ENCODE results near the gene SOBP. TPM values are rescaled to one million over a fixed set of nuclear protein-coding genes. Genes with fewer than 3 reads are reported as not detected.

The SOBP gene
- total RNA-seq, 1 experiment from 2014 or later = 1.4 TPM

- H3K27me3 ChIP-seq (replicated peaks) = no peaks in the 10 kb centered on the region
- no peak overlapping the region for H3K27ac ChIP-seq
- H3K9me3 ChIP-seq (replicated peaks) = no peaks in the 10 kb centered on the region
- no peak overlapping the region for H3K4me3 ChIP-seq
- DNase-seq (ENCODE audit: low read depth in 1 of 2, low spot score in 2 of 2) = no peak
- peaks cover 8% of the 10 kb centered on the region for H3K4me1 ChIP-seq (replicated peaks)
- no peaks in the 10 kb centered on the region for H3K36me3 ChIP-seq
Measured at GRCh38 chr6:107699697-107700325, 209.9 kb downstream of the SOBP start.

GRCh38 chr6:107703606-107704005, 213.7 kb downstream of the SOBP start:
- Histone ChIP-seq H3K27me3 (replicated peaks) (no peaks in the 10 kb centered on the region), H3K27ac (no peak overlapping the region), H3K4me1 (replicated peaks) (no peaks in the 10 kb centered on the region), H3K9me3 (replicated peaks) (no peaks in the 10 kb centered on the region), H3K4me3 (no peak overlapping the region), H3K36me3 (no peaks in the 10 kb centered on the region)
- DNase-seq (ENCODE audit: low read depth in 1 of 2, low spot score in 2 of 2) = no peak

DNA sequence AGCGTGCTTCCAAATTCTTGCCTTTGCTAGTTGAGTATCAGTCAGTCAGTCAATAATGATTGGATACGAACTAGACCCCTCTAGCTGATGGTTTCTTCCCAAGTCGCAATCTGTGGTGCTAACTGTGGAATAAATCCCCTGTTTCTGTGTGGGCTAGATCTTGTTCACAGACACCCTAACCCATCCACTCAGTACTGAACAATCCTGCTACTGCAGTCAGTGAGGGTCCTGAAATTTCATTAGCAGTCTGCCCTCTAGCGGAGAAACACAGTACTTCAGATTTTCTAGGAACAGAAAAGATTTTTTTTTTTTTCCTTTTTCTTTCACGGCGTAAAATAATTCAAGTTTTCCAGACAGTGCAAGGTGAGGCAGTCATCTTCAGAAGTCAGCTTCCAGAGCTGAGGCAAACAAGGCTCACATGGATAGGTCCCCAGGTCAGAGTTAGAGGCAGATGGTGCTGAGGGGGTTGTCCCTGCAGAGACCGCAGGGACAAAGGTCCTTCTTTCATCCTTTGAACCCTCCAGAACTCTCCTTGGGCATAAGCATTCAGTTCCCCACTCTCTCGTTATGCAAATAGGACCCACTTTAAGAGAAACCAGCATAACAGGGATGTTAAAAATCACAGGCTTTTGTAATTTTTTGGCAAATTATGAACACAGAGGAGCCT, 214.6 kb downstream of the SOBP start:
- Histone ChIP-seq H3K4me1 (replicated peaks) (no peaks in the 10 kb centered on the region), H3K4me3 (no peak overlapping the region), H3K27ac (no peak overlapping the region), H3K27me3 (replicated peaks) (no peaks in the 10 kb centered on the region), H3K36me3 (no peaks in the 10 kb centered on the region), H3K9me3 (replicated peaks) (no peaks in the 10 kb centered on the region)
- peak in 1 of 2 experiments; percentile 44 for DNase-seq (ENCODE audit: low read depth in 1 of 2, low spot score in 2 of 2)

GRCh38 chr6:107706516-107707115, 216.7 kb downstream of the SOBP start:
- Histone ChIP-seq H3K27me3 (replicated peaks) (no peaks in the 10 kb centered on the region), H3K27ac (no peak overlapping the region), H3K4me1 (replicated peaks) (no peaks in the 10 kb centered on the region), H3K4me3 (no peak overlapping the region), H3K36me3 (no peaks in the 10 kb centered on the region), H3K9me3 (replicated peaks) (no peaks in the 10 kb centered on the region)
- DNase-seq (ENCODE audit: low read depth in 1 of 2, low spot score in 2 of 2) = no peak

GRCh38 chr6:107707346-107708275, 217.7 kb downstream of the SOBP start:
- H3K27ac ChIP-seq = no peak overlapping the region
- no peaks in the 10 kb centered on the region for H3K4me1 ChIP-seq (replicated peaks)
- no peaks in the 10 kb centered on the region for H3K36me3 ChIP-seq
- DNase-seq (ENCODE audit: low read depth in 1 of 2, low spot score in 2 of 2) = no peak
- H3K4me3 ChIP-seq = no peak overlapping the region
- no peaks in the 10 kb centered on the region for H3K27me3 ChIP-seq (replicated peaks)
- no peaks in the 10 kb centered on the region for H3K9me3 ChIP-seq (replicated peaks)

GRCh38 chr6:107708435-107708834, 218.5 kb downstream of the SOBP start:
- DNase-seq (ENCODE audit: low read depth in 1 of 2, low spot score in 2 of 2) = no peak
- no peaks in the 10 kb centered on the region for H3K4me1 ChIP-seq (replicated peaks)
- no peaks in the 10 kb centered on the region for H3K27me3 ChIP-seq (replicated peaks)
- H3K27ac ChIP-seq = no peak overlapping the region
- no peaks in the 10 kb centered on the region for H3K9me3 ChIP-seq (replicated peaks)
- no peak overlapping the region for H3K4me3 ChIP-seq
- no peaks in the 10 kb centered on the region for H3K36me3 ChIP-seq

DNA sequence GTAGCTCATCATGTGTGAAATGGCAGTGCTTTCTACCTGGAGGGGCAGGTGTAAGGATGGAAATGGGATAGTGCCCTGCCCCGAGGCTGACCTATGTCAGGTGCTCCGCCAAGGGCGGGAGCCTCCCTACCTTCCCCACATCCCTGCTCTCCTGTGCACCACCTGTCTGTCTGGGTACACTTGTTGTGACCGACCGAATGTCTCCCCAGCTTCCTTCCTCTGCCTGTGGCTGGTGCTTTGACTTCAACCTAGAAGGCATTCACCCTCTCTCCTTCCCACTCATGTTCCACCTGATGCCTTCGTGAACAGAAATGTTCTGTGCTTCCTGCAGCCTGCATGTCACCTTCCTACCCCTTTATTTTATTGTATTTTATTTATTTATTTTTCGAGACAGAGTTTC, 219.4 kb downstream of the SOBP start:
- Histone ChIP-seq H3K4me3 (no peak overlapping the region), H3K27ac (no peak overlapping the region), H3K27me3 (replicated peaks) (no peaks in the 10 kb centered on the region), H3K4me1 (replicated peaks) (no peaks in the 10 kb centered on the region), H3K9me3 (replicated peaks) (no peaks in the 10 kb centered on the region), H3K36me3 (no peaks in the 10 kb centered on the region)
- no peak for DNase-seq (ENCODE audit: low read depth in 1 of 2, low spot score in 2 of 2)

Other genes with a start within 250 kb of the SOBP start
- gene PDSS2, start 30.6 kb upstream of the SOBP start, total RNA-seq (2014; rRNA removed; shearing (Covaris generic)) = 11.5 and 11.9 TPM in 2 replicates

Measured in SJSA1 (cell line).